Measurements from ENCODE around the gene SPPL2C. TPM values are rescaled to one million over a fixed set of nuclear protein-coding genes. Genes with fewer than 3 reads are reported as not detected.
A peak's percentile ranks its signal among the peaks of the same experiment; 100 is the strongest.

The SPPL2C gene
- total RNA-seq, 1 experiment from 2014 or later: not detected

- Histone ChIP-seq H3K27me3 (replicated peaks) (peaks cover 60% of the 10 kb centered on the region), H3K4me3 (no peak overlapping the region), H3K4me1 (replicated peaks) (no peaks in the 10 kb centered on the region), H3K27ac (no peak overlapping the region), H3K36me3 (no peaks in the 10 kb centered on the region), H3K9me3 (replicated peaks) (no peaks in the 10 kb centered on the region)
- no peak for DNase-seq (ENCODE audit: low read depth in 1 of 2, low spot score in 2 of 2)
These were observed 3.7 kb downstream of the SPPL2C start for GRCh38 chr17:45848405-45848804.

GRCh38 chr17:45848868-45849535, 4.3 kb downstream of the SPPL2C start:
- Histone ChIP-seq H3K4me3 (no peak overlapping the region), H3K27me3 (replicated peaks) (peaks cover 55% of the 10 kb centered on the region), H3K4me1 (replicated peaks) (no peaks in the 10 kb centered on the region), H3K9me3 (replicated peaks) (no peaks in the 10 kb centered on the region), H3K27ac (no peak overlapping the region), H3K36me3 (no peaks in the 10 kb centered on the region)
- DNase-seq (ENCODE audit: low read depth in 1 of 2, low spot score in 2 of 2): no peak

GRCh38 chr17:45849536-45849990, 4.9 kb downstream of the SPPL2C start:
- Histone ChIP-seq H3K4me1 (replicated peaks) (no peaks in the 10 kb centered on the region), H3K27ac (no peak overlapping the region), H3K4me3 (no peak overlapping the region), H3K9me3 (replicated peaks) (no peaks in the 10 kb centered on the region), H3K27me3 (replicated peaks) (peaks cover 50% of the 10 kb centered on the region), H3K36me3 (no peaks in the 10 kb centered on the region)
- no peak for DNase-seq (ENCODE audit: low read depth in 1 of 2, low spot score in 2 of 2)

GRCh38 chr17:45850011-45850410, 5.3 kb downstream of the SPPL2C start:
- Histone ChIP-seq H3K36me3 (no peaks in the 10 kb centered on the region), H3K4me1 (replicated peaks) (no peaks in the 10 kb centered on the region), H3K27ac (no peak overlapping the region), H3K9me3 (replicated peaks) (no peaks in the 10 kb centered on the region), H3K27me3 (replicated peaks) (peaks cover 48% of the 10 kb centered on the region), H3K4me3 (no peak overlapping the region)
- no peak for DNase-seq (ENCODE audit: low read depth in 1 of 2, low spot score in 2 of 2)

GRCh38 chr17:45850468-45850867, 5.8 kb downstream of the SPPL2C start:
- no peaks in the 10 kb centered on the region for H3K36me3 ChIP-seq
- no peak for DNase-seq (ENCODE audit: low read depth in 1 of 2, low spot score in 2 of 2)
- no peak overlapping the region for H3K27ac ChIP-seq
- peaks cover 48% of the 10 kb centered on the region for H3K27me3 ChIP-seq (replicated peaks)
- no peaks in the 10 kb centered on the region for H3K9me3 ChIP-seq (replicated peaks)
- H3K4me3 ChIP-seq: no peak overlapping the region
- no peaks in the 10 kb centered on the region for H3K4me1 ChIP-seq (replicated peaks)

GRCh38 chr17:45851022-45851421, 6.3 kb downstream of the SPPL2C start:
- Histone ChIP-seq H3K4me3 (no peak overlapping the region), H3K9me3 (replicated peaks) (no peaks in the 10 kb centered on the region), H3K36me3 (no peaks in the 10 kb centered on the region), H3K4me1 (replicated peaks) (no peaks in the 10 kb centered on the region), H3K27me3 (replicated peaks) (peaks cover 48% of the 10 kb centered on the region), H3K27ac (no peak overlapping the region)
- DNase-seq (ENCODE audit: low read depth in 1 of 2, low spot score in 2 of 2): no peak

- Histone ChIP-seq H3K9me3 (replicated peaks) (no peaks in the 10 kb centered on the region), H3K27me3 (replicated peaks) (peaks cover 44% of the 10 kb centered on the region), H3K36me3 (no peaks in the 10 kb centered on the region), H3K27ac (no peak overlapping the region), H3K4me1 (replicated peaks) (no peaks in the 10 kb centered on the region), H3K4me3 (no peak overlapping the region)
- no peak for DNase-seq (ENCODE audit: low read depth in 1 of 2, low spot score in 2 of 2)
These were observed 6.8 kb downstream of the SPPL2C start for GRCh38 chr17:45851464-45851863.

GRCh38 chr17:45851873-45852272, 7.2 kb downstream of the SPPL2C start:
- H3K9me3 ChIP-seq (replicated peaks): no peaks in the 10 kb centered on the region
- no peaks in the 10 kb centered on the region for H3K36me3 ChIP-seq
- H3K27ac ChIP-seq: no peak overlapping the region
- peaks cover 40% of the 10 kb centered on the region for H3K27me3 ChIP-seq (replicated peaks)
- DNase-seq (ENCODE audit: low read depth in 1 of 2, low spot score in 2 of 2): no peak
- H3K4me1 ChIP-seq (replicated peaks): no peaks in the 10 kb centered on the region
- H3K4me3 ChIP-seq: no peak overlapping the region

- Histone ChIP-seq H3K4me3 (no peak overlapping the region), H3K9me3 (replicated peaks) (no peaks in the 10 kb centered on the region), H3K36me3 (no peaks in the 10 kb centered on the region), H3K27ac (no peak overlapping the region), H3K27me3 (replicated peaks) (peaks cover 31% of the 10 kb centered on the region), H3K4me1 (replicated peaks) (no peaks in the 10 kb centered on the region)
- DNase-seq (ENCODE audit: low read depth in 1 of 2, low spot score in 2 of 2): peak; percentile 33 to 61
These were observed 8.0 kb downstream of the SPPL2C start for GRCh38 chr17:45852535-45853297.

- no peak overlapping the region for H3K4me3 ChIP-seq
- no peak overlapping the region for H3K27ac ChIP-seq
- DNase-seq (ENCODE audit: low read depth in 1 of 2, low spot score in 2 of 2): no peak
- no peaks in the 10 kb centered on the region for H3K36me3 ChIP-seq
- no peaks in the 10 kb centered on the region for H3K4me1 ChIP-seq (replicated peaks)
- H3K27me3 ChIP-seq (replicated peaks): peaks cover 22% of the 10 kb centered on the region
- H3K9me3 ChIP-seq (replicated peaks): no peaks in the 10 kb centered on the region
These were observed 9.5 kb downstream of the SPPL2C start for GRCh38 chr17:45854209-45854608.

- Histone ChIP-seq H3K27me3 (replicated peaks) (peaks cover 12% of the 10 kb centered on the region), H3K36me3 (no peaks in the 10 kb centered on the region), H3K4me1 (replicated peaks) (no peaks in the 10 kb centered on the region), H3K27ac (no peak overlapping the region), H3K4me3 (no peak overlapping the region), H3K9me3 (replicated peaks) (no peaks in the 10 kb centered on the region)
- no peak for DNase-seq (ENCODE audit: low read depth in 1 of 2, low spot score in 2 of 2)
These were observed 11.1 kb downstream of the SPPL2C start for GRCh38 chr17:45855691-45856336.

GRCh38 chr17:45857977-45858708, 13.5 kb downstream of the SPPL2C start:
- Histone ChIP-seq H3K4me1 (replicated peaks) (no peaks in the 10 kb centered on the region), H3K9me3 (replicated peaks) (peaks cover 5% of the 10 kb centered on the region; the same call in 1 of the 2 replicates), H3K27ac (no peak overlapping the region), H3K4me3 (no peak overlapping the region), H3K27me3 (replicated peaks) (peaks cover 18% of the 10 kb centered on the region), H3K36me3 (no peaks in the 10 kb centered on the region)
- DNase-seq (ENCODE audit: low read depth in 1 of 2, low spot score in 2 of 2): no peak

- Histone ChIP-seq H3K27me3 (replicated peaks) (peaks cover 45% of the 10 kb centered on the region), H3K9me3 (replicated peaks) (peaks cover 5% of the 10 kb centered on the region; the same call in 1 of the 2 replicates), H3K4me1 (replicated peaks) (no peaks in the 10 kb centered on the region), H3K4me3 (no peak overlapping the region), H3K36me3 (no peaks in the 10 kb centered on the region), H3K27ac (no peak overlapping the region)
- DNase-seq (ENCODE audit: low read depth in 1 of 2, low spot score in 2 of 2): no peak
These were observed 16.5 kb downstream of the SPPL2C start for GRCh38 chr17:45861165-45861564.

All from SJSA1 (cell line).